ENCODE measurements around the gene TMPRSS11F. TPM values are rescaled to one million over a fixed set of nuclear protein-coding genes. Genes with fewer than 3 reads are reported as not detected.
"Not testable (repeated sequence)": the region's sequence is repeated elsewhere in the genome, so short reads cannot be mapped to it uniquely, and the experiment has no call there.

Gene TMPRSS11F
- polyA plus RNA-seq (ENCODE audit: insufficient read length in 4 of 4) = not detected

GRCh38 chr4:68129793-68130192, at the start of gene TMPRSS11F:
TSS of gene TMPRSS11F (minus strand) at chr4:68129869. CDS start at chr4:68129820, 49 bp downstream.
- no peak for DNase-seq (ENCODE audit: low read depth in 4 of 4, low spot score in 3 of 4)

GRCh38 chr4:68176904-68177303, 47.2 kb upstream of the TMPRSS11F start:
- DNase-seq (ENCODE audit: low read depth in 4 of 4, low spot score in 3 of 4) = no peak

- no peak for DNase-seq (ENCODE audit: low read depth in 4 of 4, low spot score in 3 of 4)
Observed at GRCh38 chr4:68176500-68176899, 46.8 kb upstream of the TMPRSS11F start.

- DNase-seq (ENCODE audit: low read depth in 4 of 4, low spot score in 3 of 4) = peak; percentile 16 to 30 (median 21)
Observed at GRCh38 chr4:68175562-68176155, 46.0 kb upstream of the TMPRSS11F start.

- DNase-seq (ENCODE audit: low read depth in 4 of 4, low spot score in 3 of 4) = not testable (repeated sequence)
Observed at GRCh38 chr4:68174389-68174788, 44.7 kb upstream of the TMPRSS11F start.

GRCh38 chr4:68172147-68172546, 42.5 kb upstream of the TMPRSS11F start:
- not testable (repeated sequence) for DNase-seq (ENCODE audit: low read depth in 4 of 4, low spot score in 3 of 4)

GRCh38 chr4:68167706-68168105, 38.0 kb upstream of the TMPRSS11F start:
- no peak for DNase-seq (ENCODE audit: low read depth in 4 of 4, low spot score in 3 of 4)

GRCh38 chr4:68167166-68167565, 37.5 kb upstream of the TMPRSS11F start:
- no peak for DNase-seq (ENCODE audit: low read depth in 4 of 4, low spot score in 3 of 4)

- DNase-seq (ENCODE audit: low read depth in 4 of 4, low spot score in 3 of 4) = no peak
Observed at GRCh38 chr4:68163754-68164153, 34.1 kb upstream of the TMPRSS11F start.

- DNase-seq (ENCODE audit: low read depth in 4 of 4, low spot score in 3 of 4) = no peak
Observed at GRCh38 chr4:68162196-68162595, 32.5 kb upstream of the TMPRSS11F start.

- DNase-seq (ENCODE audit: low read depth in 4 of 4, low spot score in 3 of 4) = no peak
Observed at GRCh38 chr4:68152411-68152810, 22.7 kb upstream of the TMPRSS11F start.

GRCh38 chr4:68148800-68149685, 19.4 kb upstream of the TMPRSS11F start:
- no peak for DNase-seq (ENCODE audit: low read depth in 4 of 4, low spot score in 3 of 4)

- no peak for DNase-seq (ENCODE audit: low read depth in 4 of 4, low spot score in 3 of 4)
Observed at GRCh38 chr4:68147079-68147478, 17.4 kb upstream of the TMPRSS11F start.

- no peak for DNase-seq (ENCODE audit: low read depth in 4 of 4, low spot score in 3 of 4)
Observed at GRCh38 chr4:68145261-68145660, 15.6 kb upstream of the TMPRSS11F start.

- DNase-seq (ENCODE audit: low read depth in 4 of 4, low spot score in 3 of 4) = no peak
Observed at GRCh38 chr4:68141852-68142251, 12.2 kb upstream of the TMPRSS11F start.

- no peak for DNase-seq (ENCODE audit: low read depth in 4 of 4, low spot score in 3 of 4)
Observed at GRCh38 chr4:68132342-68132741, 2.7 kb upstream of the TMPRSS11F start.

- DNase-seq (ENCODE audit: low read depth in 4 of 4, low spot score in 3 of 4) = no peak
Observed at GRCh38 chr4:68124262-68124661, 5.4 kb downstream of the TMPRSS11F start.

- DNase-seq (ENCODE audit: low read depth in 4 of 4, low spot score in 3 of 4) = no peak
Observed at GRCh38 chr4:68123525-68123924, 6.1 kb downstream of the TMPRSS11F start.

- DNase-seq (ENCODE audit: low read depth in 4 of 4, low spot score in 3 of 4) = no peak
Observed at GRCh38 chr4:68119921-68120320, 9.7 kb downstream of the TMPRSS11F start.

- no peak for DNase-seq (ENCODE audit: low read depth in 4 of 4, low spot score in 3 of 4)
Observed at GRCh38 chr4:68110441-68110840, 19.2 kb downstream of the TMPRSS11F start.

GRCh38 chr4:68109868-68110267, 19.8 kb downstream of the TMPRSS11F start:
- DNase-seq (ENCODE audit: low read depth in 4 of 4, low spot score in 3 of 4) = no peak

GRCh38 chr4:68082758-68083157, 46.9 kb downstream of the TMPRSS11F start:
- DNase-seq (ENCODE audit: low read depth in 4 of 4, low spot score in 3 of 4) = no peak

All from left renal pelvis (tissue), 4 donors.